GM23248 (cell line): Measurements from ENCODE around the gene XIRP2.

Source experiments
- EZH2 ChIP-seq: fragments of 200-600 bp; sonication (generic); IDR thresholded peaks from 2 replicates; pipeline ENCODE4 v1.6.1; 2018; ENCODE audit warnings: antibody characterized with exemption, mild to moderate bottlenecking; ENCODE audit not compliant: insufficient read depth, poor library complexity, severe bottlenecking
- EZH2phosphoT487 ChIP-seq: fragments of 200-600 bp; sonication (generic); IDR thresholded peaks from 2 replicates; pipeline ENCODE4 v1.6.1; 2018; ENCODE audit warnings: antibody characterized with exemption, moderate library complexity, mild to moderate bottlenecking, low read depth; ENCODE audit not compliant: insufficient read depth

DNA sequence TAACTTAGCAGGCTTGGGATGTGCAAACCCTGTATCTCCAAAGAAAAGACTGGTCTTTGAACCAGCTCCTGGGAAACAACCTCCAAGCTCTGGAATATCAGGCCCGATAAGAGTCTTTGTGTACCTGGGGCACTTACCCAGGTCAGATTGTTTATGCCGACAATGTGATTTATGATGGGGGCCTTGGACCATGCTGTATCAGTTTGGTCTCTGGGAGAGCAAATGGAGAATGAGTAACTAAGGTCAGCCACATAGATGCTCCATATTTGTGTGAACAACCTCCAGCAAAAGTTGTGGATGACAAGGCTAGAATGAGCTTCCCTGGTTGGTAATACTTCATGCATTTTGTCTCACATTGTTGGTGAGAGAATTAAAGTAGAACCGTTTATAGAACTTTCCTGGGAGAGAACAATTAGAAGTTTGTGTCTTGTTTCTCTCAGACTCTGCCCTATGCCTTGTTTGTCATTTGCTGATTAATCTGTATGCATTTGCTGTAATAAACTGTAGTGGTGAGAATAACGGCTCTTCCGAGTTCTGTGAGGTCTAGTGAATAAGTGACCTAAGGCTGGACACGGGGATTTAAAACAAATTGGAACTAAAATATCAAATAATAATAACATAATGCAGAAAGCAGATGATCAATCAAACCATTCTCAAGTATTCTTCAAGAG is 259.1 kb downstream of the XIRP2 start:
- TF ChIP-seq EZH2phosphoT487 (no peak), EZH2 (no peak)
